HG03066 (cell line): ENCODE data around the gene IAH1.
"Not testable (repeated sequence)": the region's sequence is repeated elsewhere in the genome, so short reads cannot be mapped to it uniquely, and the experiment has no call there.

Experiments
- ATAC-seq: cut with Tn5 transposase; IDR thresholded peaks from one replicate; pipeline ENCODE4 v1.9.1; 2021; ENCODE audit warnings: low read depth; ENCODE audit not compliant: unreplicated experiment

Gene IAH1

DNA sequence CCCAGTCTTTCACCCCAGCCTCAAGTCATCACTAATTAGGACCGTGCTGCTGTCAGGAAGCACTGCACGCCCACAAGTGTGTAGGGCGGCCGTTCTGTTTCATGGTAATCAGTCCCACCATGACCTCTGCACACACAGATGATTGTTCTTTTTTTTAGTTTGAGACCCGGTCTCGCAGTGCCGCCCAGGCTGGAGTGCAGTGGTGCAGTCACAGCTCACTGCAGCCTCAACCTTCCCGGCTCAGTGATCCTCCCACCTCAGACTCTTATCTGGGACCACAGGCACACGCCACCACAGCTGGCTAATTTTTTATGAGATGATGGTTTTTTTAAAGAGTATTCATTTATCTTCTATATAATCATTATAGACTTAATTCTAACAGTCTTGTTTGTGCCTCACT, 1.8 kb upstream of the IAH1 start:
- ATAC-seq = no peak

DNA sequence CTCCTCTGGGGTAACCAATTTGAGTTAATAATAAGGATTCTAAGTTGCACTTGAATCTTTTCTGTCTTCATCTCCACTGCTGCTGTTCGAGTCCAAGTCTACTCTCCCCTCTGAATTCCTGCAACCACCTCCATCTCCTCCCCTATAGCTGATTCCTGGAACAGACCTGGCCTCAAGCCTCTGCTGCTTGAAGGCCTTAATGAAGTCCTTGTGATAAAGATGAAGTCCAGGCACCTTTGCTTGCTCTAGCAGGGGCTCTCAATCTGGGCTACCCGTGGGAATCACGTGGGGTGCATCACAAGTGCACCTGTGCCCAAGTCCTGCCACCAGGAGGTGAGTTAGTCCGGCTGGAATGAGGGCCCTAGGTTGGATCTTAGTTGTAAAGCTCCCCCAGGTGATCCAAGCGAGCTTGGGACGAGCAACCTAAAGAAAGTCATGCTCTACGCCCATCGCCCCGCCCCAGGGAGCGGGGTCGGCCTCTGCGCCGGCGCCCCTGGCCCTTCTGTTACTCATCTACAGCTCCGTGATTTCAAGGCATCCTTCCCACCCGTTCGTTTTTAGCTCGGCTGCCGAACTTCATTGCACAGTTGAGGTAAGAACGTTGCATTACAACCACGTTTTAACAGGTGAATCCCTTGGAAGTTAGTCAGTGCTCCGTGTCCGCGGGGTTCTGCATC, 905 bp upstream of the IAH1 start:
- peak; percentile 2 for ATAC-seq

DNA sequence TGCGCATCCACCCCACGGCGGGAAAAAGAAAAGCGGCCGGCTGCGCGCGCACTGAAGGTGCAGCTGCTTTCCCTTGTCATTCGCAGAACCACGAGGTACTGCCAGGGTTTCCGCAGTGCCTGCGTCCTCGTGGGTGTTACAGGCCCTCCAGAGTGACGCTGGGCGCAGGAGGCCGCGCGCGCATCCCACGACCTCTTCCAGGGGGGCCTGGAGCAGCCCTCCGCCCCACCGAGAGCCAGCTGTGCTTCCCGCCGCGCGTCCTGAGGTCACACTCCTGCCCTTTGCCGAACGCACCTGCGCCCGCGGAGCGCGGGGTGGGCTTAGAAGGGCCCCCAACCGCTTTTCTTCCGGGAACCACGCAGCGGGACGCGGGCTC, 378 bp upstream of the IAH1 start:
- peak; percentile 34 for ATAC-seq

DNA sequence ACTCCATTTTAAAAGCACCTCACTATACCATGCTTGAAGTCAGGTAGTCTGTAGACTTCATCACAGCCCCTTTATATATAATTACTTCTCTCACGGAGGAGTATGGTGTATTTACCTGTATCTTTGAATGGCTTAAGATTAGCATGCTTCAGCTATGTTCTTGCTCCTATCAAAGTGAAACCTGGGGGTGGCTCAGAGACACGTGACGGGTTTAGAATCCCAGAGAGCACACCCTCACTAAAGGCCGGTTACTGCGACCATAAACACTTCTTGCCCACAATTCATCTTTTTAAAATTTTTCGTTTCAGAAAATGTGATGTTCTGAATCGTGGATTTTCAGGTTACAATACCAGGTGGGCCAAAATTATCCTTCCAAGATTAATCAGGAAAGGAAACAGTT, 3.6 kb downstream of the IAH1 start:
- ATAC-seq = no peak

DNA sequence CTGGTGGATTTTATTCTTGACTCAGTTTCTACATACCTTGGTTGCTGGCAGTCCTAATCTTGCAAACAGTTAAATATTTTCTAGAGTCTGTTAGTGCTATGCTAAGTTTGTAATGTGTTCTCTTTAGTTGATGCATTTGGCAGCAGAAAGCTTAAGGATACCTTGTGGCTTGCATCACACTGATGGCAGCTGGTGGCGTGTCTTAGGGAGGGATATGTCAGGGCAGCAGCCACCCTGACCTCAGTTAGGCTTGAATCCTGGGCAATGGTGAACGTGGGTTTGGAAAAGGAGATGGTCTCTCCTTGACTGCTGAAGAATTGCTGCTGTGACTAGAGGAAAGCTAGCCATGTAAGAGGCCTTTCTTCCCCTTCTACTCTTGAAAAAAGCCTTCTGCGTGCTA, 4.2 kb downstream of the IAH1 start:
- no peak for ATAC-seq

DNA sequence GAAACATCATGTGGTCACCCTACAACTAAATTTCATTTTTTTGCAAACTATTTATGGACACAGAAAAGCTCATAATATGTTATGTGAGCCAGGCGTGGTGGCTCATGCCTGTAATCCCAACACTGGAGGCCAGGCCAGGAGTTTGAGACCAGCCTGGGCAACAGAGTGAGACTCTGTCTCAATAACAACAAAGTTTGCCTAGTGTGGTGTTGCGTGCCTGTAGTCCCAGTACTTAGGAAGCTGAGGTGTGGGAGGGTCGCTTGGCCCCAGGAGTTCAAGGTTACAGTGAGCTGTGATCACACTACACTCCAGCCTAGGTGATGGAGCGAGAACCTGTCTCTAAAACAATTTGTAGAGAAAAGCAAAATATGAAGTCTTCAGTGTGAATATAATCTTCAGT, 5.8 kb downstream of the IAH1 start:
- no peak for ATAC-seq

DNA sequence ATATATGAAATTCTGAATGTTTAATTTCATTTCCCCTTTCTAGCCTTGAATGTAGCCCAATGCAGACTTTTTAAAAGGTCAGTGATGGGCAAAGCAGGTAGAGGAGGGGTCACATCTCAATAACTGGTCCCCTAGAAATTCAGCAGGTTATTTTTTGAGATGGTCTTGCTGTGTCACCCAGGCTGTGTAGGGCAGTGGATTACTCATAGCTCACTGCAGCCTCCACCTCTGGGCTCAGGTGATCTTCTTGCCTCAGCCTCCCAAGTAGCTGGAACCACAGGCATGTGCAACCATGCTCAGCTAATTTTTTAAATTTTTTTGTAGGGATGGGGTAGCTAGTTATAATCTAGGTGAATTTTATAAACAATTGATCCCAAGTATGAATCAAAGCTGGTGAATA, 8.8 kb downstream of the IAH1 start:
- ATAC-seq = no peak

DNA sequence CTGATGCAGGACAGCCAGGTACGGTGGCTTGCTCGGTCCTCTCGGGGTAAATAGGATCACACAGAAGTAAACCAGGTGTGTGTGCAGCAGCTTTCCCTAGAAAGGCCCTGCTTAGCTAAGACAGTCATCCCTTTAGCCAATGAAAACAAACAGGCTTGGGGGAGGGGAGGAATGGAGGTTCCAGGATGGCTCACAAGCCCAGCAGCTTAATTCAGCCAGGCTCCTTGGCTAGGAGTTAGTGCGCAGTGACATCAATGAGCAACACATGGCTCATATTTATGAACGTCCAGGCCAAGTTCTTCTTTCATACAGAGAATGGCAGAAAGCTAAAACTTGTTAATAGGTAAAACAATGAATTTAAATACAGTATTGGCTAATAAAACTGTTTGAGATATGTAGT, 10.2 kb downstream of the IAH1 start:
- no peak for ATAC-seq

DNA sequence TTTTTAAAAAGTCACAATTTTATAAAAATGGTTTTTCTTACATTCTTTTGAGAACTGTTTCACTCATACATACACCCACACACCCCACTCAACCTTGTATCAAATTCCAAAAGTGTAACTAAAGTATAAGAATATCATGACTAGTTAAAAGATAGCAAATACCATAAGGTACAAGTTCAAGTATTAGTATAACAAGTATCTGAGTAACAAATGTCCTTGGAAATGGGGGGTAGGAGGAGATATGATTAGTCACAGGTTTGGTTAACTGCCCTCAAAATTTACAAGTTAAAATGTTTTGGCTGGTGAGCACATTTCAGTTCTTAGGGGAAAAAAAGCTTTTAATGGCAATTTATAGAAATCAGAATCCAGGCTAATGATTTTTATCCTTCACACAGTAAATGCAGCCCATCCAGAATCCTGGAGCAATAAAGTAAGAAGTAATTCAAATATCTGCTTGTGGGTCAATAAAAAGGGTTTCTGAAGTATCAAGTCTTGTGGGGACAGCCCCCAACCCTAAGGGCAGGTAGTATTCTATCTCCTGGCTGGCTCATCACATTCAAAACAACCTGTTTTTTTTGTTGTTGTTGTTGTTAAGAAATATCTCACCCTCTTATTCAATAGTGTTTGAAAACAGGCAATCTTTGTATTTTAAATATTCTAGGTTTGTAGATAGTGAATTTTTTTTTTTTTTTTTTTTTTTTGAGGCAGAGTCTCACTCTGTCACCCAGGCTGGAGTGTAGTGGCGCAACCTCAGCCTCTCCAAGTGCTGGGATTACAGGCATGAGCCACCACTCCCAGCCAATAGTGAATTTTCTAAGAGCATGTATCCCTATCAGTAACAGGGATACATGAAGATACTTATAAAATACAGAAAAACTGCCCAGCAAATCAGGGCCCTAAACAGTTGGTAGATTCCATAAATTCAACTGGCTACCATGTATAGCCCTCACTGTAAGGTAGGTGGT, 14.5 kb downstream of the IAH1 start:
- ATAC-seq = no peak

DNA sequence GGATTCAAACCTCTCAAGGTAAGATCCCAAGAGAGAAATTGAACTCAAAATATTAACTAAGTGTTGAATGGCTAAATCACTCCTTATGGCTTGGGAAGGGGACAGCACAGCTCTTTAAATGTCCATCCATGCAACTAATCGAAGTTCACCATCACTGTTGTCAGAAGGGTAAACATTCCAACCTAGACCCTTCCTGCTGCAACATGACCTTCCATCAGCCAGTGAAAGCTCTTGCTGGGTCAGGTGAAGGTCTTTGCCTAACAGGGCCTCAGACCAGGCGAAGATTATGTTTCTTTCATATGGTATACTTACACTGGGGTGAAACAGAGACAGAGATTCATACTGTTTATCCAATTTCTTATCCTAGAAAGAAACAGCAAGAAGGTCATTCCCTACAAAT, 16.4 kb downstream of the IAH1 start:
- no peak for ATAC-seq

DNA sequence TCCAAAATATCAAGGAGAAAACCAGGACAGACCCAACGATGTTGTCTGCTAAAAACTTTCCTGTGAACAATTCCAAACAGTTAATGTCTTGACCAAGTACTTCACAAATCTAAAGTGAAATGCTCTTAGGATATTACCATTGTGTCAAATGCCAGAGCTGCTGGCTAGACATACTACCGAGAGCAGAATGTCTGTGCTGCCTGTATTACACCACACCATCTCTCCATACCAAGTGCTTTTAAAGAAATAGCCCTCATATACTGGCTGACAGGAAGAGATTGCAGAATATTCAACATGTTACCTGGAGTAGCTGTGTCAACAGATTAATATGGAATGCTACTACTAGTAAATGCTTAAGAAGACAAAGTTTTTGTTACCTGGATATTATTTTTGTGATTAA, 18.6 kb downstream of the IAH1 start:
- no peak for ATAC-seq

DNA sequence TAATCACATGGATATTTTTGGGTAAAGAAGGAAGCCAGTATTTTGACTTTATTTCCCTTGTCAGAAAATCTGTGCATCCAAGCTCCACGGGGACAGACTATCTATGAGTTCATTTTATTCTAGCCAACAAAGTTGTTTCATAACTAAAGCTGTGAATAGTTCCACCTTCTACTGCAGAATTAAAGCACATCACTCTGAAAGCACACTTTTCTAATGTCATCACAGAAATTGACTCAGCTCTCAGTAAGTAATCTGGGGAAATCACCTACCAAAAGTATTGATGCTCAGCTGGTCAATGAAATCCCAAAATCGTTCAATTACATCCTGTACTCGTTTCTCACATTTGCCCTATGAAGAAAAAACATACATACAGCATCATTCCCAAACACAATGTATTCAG, 19.1 kb downstream of the IAH1 start:
- no peak for ATAC-seq

DNA sequence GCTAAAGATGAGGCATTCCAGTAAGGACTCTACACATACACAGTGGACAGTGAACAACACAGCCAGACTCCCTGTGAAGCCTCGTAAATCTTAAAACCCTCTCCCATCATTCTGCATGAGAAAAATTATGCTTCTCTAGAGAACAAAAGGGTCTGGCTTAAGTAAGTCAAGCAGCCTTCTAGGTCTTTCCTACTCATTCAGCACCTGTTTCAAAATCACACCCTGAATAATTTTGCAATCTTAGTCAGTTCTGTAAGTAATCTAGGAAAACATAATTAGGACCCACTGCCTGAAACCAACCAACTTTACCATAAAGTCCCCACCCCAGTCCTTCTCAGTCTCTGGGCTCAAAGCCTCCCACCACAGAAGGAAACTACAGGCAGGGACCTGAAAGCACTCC, 19.7 kb downstream of the IAH1 start:
- ATAC-seq = no peak

DNA sequence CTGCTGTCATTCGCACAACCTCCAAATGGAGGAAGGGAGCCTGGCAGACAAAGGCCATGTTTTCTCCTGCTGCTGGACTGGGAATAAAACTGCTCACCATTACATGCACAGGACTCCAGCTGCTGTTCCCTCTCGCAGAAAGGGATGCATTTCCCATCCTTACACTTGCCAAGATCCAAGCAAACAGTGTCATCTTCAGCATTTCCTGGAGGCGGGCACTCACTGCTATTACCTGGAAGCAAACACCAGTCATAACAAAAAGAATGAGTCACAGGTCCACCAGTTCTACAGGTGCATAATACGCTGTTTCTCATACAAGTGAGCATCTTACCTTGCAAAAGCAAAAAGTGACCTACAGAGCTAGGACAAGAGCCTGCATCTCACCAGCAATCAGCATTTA, 22.7 kb downstream of the IAH1 start:
- no peak for ATAC-seq

DNA sequence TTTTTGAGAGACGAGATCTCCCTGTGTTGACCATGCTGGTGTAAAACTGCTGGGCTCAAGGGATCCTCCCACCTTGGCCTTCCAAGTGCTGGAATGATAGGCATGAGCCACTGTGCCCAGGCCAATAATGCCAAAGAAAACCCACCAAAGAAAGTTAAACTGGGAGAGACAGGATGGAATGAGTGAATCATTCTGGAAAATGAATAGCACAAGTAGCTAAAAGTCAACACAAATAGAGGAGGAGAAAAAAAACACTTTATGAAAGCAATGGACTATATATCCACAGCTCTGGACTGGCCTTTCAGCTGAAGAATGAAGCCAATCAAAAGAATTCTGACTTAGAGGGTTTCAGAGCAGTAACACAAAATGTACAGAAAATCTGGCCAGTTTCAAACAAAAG, 23.9 kb downstream of the IAH1 start:
- no peak for ATAC-seq

DNA sequence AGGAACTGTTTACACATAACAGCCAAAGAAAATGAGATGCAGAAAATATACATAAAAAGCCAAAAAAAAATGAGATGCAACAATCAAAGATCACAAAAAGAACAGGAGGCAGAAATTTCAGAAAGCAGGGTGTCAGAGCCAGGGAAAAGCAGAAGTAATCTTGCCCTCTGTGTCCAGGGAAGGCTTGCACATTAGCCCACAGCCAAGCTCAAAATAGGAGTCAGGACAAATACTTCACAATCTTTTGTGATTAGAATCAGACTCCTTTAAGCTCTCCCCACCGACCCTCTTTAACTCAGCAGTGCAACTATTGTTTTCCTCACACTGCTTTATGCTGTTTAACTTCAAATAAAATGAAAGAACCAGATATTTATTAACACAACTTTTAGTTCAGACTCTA, 34.6 kb downstream of the IAH1 start:
- ATAC-seq = no peak

DNA sequence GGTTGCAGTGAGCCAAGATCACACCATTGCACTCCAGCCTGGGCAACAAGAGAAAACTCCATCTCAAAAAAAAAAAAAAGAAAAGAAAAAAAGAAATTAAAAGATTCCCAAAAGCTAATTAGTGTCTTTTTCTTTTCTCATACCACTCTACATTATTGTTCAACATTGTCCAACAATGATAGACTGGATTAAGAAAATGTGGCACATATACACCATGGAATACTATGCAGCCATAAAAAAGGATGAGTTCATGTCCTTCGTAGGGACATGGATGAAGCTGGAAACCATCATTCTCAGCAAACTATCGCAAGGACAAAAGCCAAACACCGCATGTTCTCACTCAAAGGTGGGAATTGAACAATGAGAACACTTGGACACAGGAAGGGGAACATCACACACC, 39.6 kb downstream of the IAH1 start:
- not testable (repeated sequence) for ATAC-seq

DNA sequence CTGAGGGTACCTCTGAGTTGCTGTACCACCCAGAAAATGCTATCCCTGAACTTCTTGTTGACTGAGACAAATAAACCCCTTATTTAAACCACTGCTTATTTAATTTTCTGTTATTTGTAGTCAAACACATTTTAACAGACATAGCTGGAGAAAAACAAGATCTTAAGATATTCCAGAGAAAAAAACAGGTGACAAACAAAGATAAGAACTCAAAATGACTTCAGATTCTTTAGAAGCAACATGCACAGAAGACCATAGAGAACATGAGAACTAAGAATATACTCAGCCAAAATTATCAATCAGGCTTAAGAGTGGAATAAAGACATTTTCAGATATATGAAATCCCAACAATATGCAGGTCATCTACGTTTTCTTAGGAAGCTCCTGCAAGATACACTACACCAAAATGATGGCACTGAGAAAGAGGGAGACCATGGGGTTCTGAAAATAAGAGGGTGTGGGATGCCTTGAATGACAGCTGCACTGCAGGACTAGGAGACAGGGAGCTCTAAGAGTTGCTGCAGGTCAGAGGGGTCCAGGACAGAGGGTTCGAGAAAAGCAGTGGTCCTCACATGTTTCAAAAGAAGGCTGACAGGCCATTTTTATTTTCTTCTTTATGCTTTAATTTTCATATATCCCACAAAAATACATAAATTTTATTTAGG, 42.9 kb downstream of the IAH1 start:
- no peak for ATAC-seq

DNA sequence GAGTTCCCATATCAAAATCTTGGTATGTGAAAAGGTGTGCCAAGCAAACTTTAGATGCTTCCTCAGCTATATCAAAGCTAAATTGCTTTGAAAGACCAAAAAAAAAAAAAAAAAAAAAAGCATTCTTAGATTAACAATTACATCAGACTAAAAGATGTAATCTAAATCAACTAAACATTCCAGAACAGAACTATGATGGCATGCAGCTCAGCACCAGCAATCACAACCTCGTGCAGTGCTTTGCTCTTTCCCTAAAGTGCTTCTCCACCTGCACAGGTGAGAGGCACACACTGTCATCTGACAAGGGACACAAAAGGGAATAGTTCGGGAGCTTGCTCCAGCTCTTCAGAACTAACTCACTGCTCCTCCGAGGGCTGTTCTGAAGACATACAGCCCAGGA, 43.8 kb downstream of the IAH1 start:
- no peak for ATAC-seq

DNA sequence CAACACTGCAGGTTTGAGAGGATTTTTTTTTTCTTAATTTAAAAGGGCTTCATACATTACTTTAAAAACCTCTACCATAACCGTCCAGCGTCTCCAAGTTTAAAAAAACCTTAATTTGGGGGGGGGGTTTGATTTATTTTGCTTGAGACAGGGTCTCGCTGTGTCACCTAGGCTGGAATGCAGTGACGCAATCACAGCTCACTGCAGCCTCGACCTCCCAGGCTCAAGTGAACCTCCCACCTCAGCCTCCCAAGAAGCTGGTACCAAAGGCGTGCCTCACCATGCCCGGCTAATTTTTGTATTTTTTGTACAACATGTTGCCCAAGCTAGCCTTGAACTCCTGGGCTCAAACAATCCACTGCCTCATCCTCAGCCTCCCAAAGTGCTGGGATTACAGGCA, 44.4 kb downstream of the IAH1 start:
- ATAC-seq = no peak

DNA sequence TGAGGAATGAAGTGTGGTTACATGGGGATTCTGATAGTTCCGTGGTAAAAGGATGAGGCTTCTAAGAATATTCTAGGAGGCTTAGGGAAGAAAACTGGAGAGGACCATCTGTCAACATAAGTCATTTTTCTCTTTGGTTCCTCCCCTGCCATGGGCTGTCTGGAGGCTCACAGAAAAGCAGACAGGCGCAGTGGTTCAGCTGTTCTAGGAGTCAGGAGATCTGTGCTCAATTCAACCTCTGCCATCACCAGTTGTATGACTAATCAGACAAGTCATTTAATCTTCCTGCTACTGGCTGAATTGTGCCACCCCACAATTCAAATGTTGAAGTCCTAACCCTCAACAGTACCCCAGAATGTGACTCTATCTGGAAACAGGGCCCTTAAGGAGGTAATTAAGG, 44.9 kb downstream of the IAH1 start:
- ATAC-seq = no peak

DNA sequence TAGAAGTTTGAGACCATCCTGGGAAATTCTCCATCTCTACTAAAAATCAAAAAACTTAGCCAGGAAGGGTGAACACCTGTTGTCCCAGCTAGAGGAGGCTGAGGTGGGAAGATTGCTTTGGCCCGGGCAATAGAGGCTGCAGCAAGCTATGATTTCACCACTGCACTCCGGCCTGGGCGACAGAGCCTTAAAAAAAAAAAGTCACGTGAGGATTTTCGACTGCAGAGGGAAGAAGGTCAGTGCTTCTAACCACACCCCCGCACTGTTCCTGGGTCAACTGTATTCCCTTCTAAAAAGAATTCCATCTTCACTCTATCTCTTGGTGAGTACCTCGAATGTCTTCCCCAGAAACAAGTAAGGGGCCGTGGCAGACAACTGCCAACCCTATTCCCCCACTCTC, 49.9 kb downstream of the IAH1 start:
- no peak for ATAC-seq
